ENCODE measurements around the gene KCNA3.
"Not testable (repeated sequence)": the region's sequence is repeated elsewhere in the genome, so short reads cannot be mapped to it uniquely, and the experiment has no call there.

Gene KCNA3

GRCh38 chr1:110672001-110672752 is 2.6 kb downstream of the KCNA3 start:
- peaks cover 0 to 4% (median 0%) of the 10 kb centered on the region in 5 donors for H3K9me3 ChIP-seq (ENCODE audit: control insufficient read depth in 5 of 5, low read length in 5 of 5)
- H3K27me3 ChIP-seq (ENCODE audit: control insufficient read depth in 5 of 5, insufficient read depth in 4 of 5, low read length in 5 of 5): peaks cover 21 to 34% (median 31%) of the 10 kb centered on the region in 5 donors
- peak overlapping the region in 2 of 5 donors; percentile 24 to 57 for H3K4me3 ChIP-seq (ENCODE audit: low read depth in 1 of 5, low read length in 5 of 5)
- H3K9ac ChIP-seq (ENCODE audit: low read length in 5 of 5): no peak overlapping the region
- no peaks in the 10 kb centered on the region for H3K36me3 ChIP-seq (ENCODE audit: control insufficient read depth in 5 of 5, insufficient read depth in 5 of 5, low read length in 5 of 5)
- peaks cover 0 to 28% (median 18%) of the 10 kb centered on the region in 5 donors for H3K4me1 ChIP-seq (ENCODE audit: control insufficient read depth in 5 of 5, insufficient read depth in 5 of 5, low read length in 5 of 5)
- no peak overlapping the region for H3K27ac ChIP-seq (ENCODE audit: low read depth, low read length)

GRCh38 chr1:110671361-110671760 is 3.4 kb downstream of the KCNA3 start:
- Histone ChIP-seq H3K27ac (ENCODE audit: low read depth, low read length) (no peak overlapping the region), H3K9ac (ENCODE audit: low read length in 5 of 5) (no peak overlapping the region), H3K36me3 (ENCODE audit: control insufficient read depth in 5 of 5, insufficient read depth in 5 of 5, low read length in 5 of 5) (no peaks in the 10 kb centered on the region), H3K9me3 (ENCODE audit: control insufficient read depth in 5 of 5, low read length in 5 of 5) (peaks cover 0 to 4% (median 0%) of the 10 kb centered on the region in 5 donors), H3K4me1 (ENCODE audit: control insufficient read depth in 5 of 5, insufficient read depth in 5 of 5, low read length in 5 of 5) (peaks cover 0 to 28% (median 18%) of the 10 kb centered on the region in 5 donors), H3K4me3 (ENCODE audit: low read depth in 1 of 5, low read length in 5 of 5) (no peak overlapping the region), H3K27me3 (ENCODE audit: control insufficient read depth in 5 of 5, insufficient read depth in 4 of 5, low read length in 5 of 5) (peaks cover 21 to 34% (median 31%) of the 10 kb centered on the region in 5 donors)

- peaks cover 0 to 7% (median 0%) of the 10 kb centered on the region in 5 donors for H3K4me1 ChIP-seq (ENCODE audit: control insufficient read depth in 5 of 5, insufficient read depth in 5 of 5, low read length in 5 of 5)
- H3K9me3 ChIP-seq (ENCODE audit: control insufficient read depth in 5 of 5, low read length in 5 of 5): peaks cover 0 to 3% (median 0%) of the 10 kb centered on the region in 5 donors
- H3K27ac ChIP-seq (ENCODE audit: low read depth, low read length): no peak overlapping the region
- peaks cover 14 to 21% (median 17%) of the 10 kb centered on the region in 5 donors for H3K27me3 ChIP-seq (ENCODE audit: control insufficient read depth in 5 of 5, insufficient read depth in 4 of 5, low read length in 5 of 5)
- H3K9ac ChIP-seq (ENCODE audit: low read length in 5 of 5): no peak overlapping the region
- H3K4me3 ChIP-seq (ENCODE audit: low read depth in 1 of 5, low read length in 5 of 5): no peak overlapping the region
- H3K36me3 ChIP-seq (ENCODE audit: control insufficient read depth in 5 of 5, insufficient read depth in 5 of 5, low read length in 5 of 5): no peaks in the 10 kb centered on the region
These were observed 6.2 kb downstream of the KCNA3 start for GRCh38 chr1:110668549-110668948.

GRCh38 chr1:110667776-110668175 is 7.0 kb downstream of the KCNA3 start:
- no peak overlapping the region for H3K27ac ChIP-seq (ENCODE audit: low read depth, low read length)

GRCh38 chr1:110663241-110663640 is 11.5 kb downstream of the KCNA3 start:
- Histone ChIP-seq H3K4me3 (ENCODE audit: low read depth in 1 of 5, low read length in 5 of 5) (no peak overlapping the region), H3K36me3 (ENCODE audit: control insufficient read depth in 5 of 5, insufficient read depth in 5 of 5, low read length in 5 of 5) (no peaks in the 10 kb centered on the region), H3K4me1 (ENCODE audit: control insufficient read depth in 5 of 5, insufficient read depth in 5 of 5, low read length in 5 of 5) (no peaks in the 10 kb centered on the region), H3K9me3 (ENCODE audit: control insufficient read depth in 5 of 5, low read length in 5 of 5) (no peaks in the 10 kb centered on the region), H3K27me3 (ENCODE audit: control insufficient read depth in 5 of 5, insufficient read depth in 4 of 5, low read length in 5 of 5) (no peaks in the 10 kb centered on the region), H3K9ac (ENCODE audit: low read length in 5 of 5) (no peak overlapping the region), H3K27ac (ENCODE audit: low read depth, low read length) (no peak overlapping the region)

More at GRCh38 chr1:110667776-110668175, 7.0 kb downstream of the KCNA3 start:
- Histone ChIP-seq H3K9me3 (ENCODE audit: control insufficient read depth in 5 of 5, low read length in 5 of 5) (no peaks in the 10 kb centered on the region), H3K36me3 (ENCODE audit: control insufficient read depth in 5 of 5, insufficient read depth in 5 of 5, low read length in 5 of 5) (no peaks in the 10 kb centered on the region), H3K27me3 (ENCODE audit: control insufficient read depth in 5 of 5, insufficient read depth in 4 of 5, low read length in 5 of 5) (peaks cover 6 to 13% (median 9%) of the 10 kb centered on the region in 5 donors), H3K9ac (ENCODE audit: low read length in 5 of 5) (no peak overlapping the region), H3K4me3 (ENCODE audit: low read depth in 1 of 5, low read length in 5 of 5) (no peak overlapping the region), H3K4me1 (ENCODE audit: control insufficient read depth in 5 of 5, insufficient read depth in 5 of 5, low read length in 5 of 5) (peaks cover 0 to 2% (median 0%) of the 10 kb centered on the region in 5 donors)

GRCh38 chr1:110659559-110659958 is 15.2 kb downstream of the KCNA3 start:
- H3K27ac ChIP-seq (ENCODE audit: low read depth, low read length); H3K27me3 ChIP-seq (ENCODE audit: control insufficient read depth in 5 of 5, insufficient read depth in 4 of 5, low read length in 5 of 5); H3K4me1 ChIP-seq (ENCODE audit: control insufficient read depth in 5 of 5, insufficient read depth in 5 of 5, low read length in 5 of 5); H3K36me3 ChIP-seq (ENCODE audit: control insufficient read depth in 5 of 5, insufficient read depth in 5 of 5, low read length in 5 of 5); H3K4me3 ChIP-seq (ENCODE audit: low read depth in 1 of 5, low read length in 5 of 5); H3K9me3 ChIP-seq (ENCODE audit: control insufficient read depth in 5 of 5, low read length in 5 of 5); H3K9ac ChIP-seq (ENCODE audit: low read length in 5 of 5): not testable (repeated sequence)

GRCh38 chr1:110657351-110657750 is 17.4 kb downstream of the KCNA3 start:
- no peak overlapping the region for H3K4me3 ChIP-seq (ENCODE audit: low read depth in 1 of 5, low read length in 5 of 5)
- H3K9ac ChIP-seq (ENCODE audit: low read length in 5 of 5): no peak overlapping the region
- no peak overlapping the region for H3K27ac ChIP-seq (ENCODE audit: low read depth, low read length)
- no peaks in the 10 kb centered on the region for H3K4me1 ChIP-seq (ENCODE audit: control insufficient read depth in 5 of 5, insufficient read depth in 5 of 5, low read length in 5 of 5)
- no peaks in the 10 kb centered on the region for H3K36me3 ChIP-seq (ENCODE audit: control insufficient read depth in 5 of 5, insufficient read depth in 5 of 5, low read length in 5 of 5)
- no peaks in the 10 kb centered on the region for H3K9me3 ChIP-seq (ENCODE audit: control insufficient read depth in 5 of 5, low read length in 5 of 5)
- no peaks in the 10 kb centered on the region for H3K27me3 ChIP-seq (ENCODE audit: control insufficient read depth in 5 of 5, insufficient read depth in 4 of 5, low read length in 5 of 5)

GRCh38 chr1:110650609-110651008 is 24.1 kb downstream of the KCNA3 start:
- no peak overlapping the region for H3K4me3 ChIP-seq (ENCODE audit: low read depth in 1 of 5, low read length in 5 of 5)
- no peaks in the 10 kb centered on the region for H3K27me3 ChIP-seq (ENCODE audit: control insufficient read depth in 5 of 5, insufficient read depth in 4 of 5, low read length in 5 of 5)
- H3K9me3 ChIP-seq (ENCODE audit: control insufficient read depth in 5 of 5, low read length in 5 of 5): no peaks in the 10 kb centered on the region
- no peak overlapping the region for H3K9ac ChIP-seq (ENCODE audit: low read length in 5 of 5)
- no peak overlapping the region for H3K27ac ChIP-seq (ENCODE audit: low read depth, low read length)
- no peaks in the 10 kb centered on the region for H3K36me3 ChIP-seq (ENCODE audit: control insufficient read depth in 5 of 5, insufficient read depth in 5 of 5, low read length in 5 of 5)
- H3K4me1 ChIP-seq (ENCODE audit: control insufficient read depth in 5 of 5, insufficient read depth in 5 of 5, low read length in 5 of 5): peaks cover 0 to 20% (median 17%) of the 10 kb centered on the region in 5 donors

- H3K9me3 ChIP-seq (ENCODE audit: control insufficient read depth in 5 of 5, low read length in 5 of 5): no peaks in the 10 kb centered on the region
- H3K9ac ChIP-seq (ENCODE audit: low read length in 5 of 5): no peak overlapping the region
- no peaks in the 10 kb centered on the region for H3K36me3 ChIP-seq (ENCODE audit: control insufficient read depth in 5 of 5, insufficient read depth in 5 of 5, low read length in 5 of 5)
- H3K4me3 ChIP-seq (ENCODE audit: low read depth in 1 of 5, low read length in 5 of 5): no peak overlapping the region
- H3K27me3 ChIP-seq (ENCODE audit: control insufficient read depth in 5 of 5, insufficient read depth in 4 of 5, low read length in 5 of 5): no peaks in the 10 kb centered on the region
- H3K27ac ChIP-seq (ENCODE audit: low read depth, low read length): no peak overlapping the region
- peaks cover 0 to 24% (median 20%) of the 10 kb centered on the region in 5 donors for H3K4me1 ChIP-seq (ENCODE audit: control insufficient read depth in 5 of 5, insufficient read depth in 5 of 5, low read length in 5 of 5)
These were observed 26.3 kb downstream of the KCNA3 start for GRCh38 chr1:110648417-110648816.

- Histone ChIP-seq H3K27me3 (ENCODE audit: control insufficient read depth in 5 of 5, insufficient read depth in 4 of 5, low read length in 5 of 5) (no peaks in the 10 kb centered on the region), H3K4me1 (ENCODE audit: control insufficient read depth in 5 of 5, insufficient read depth in 5 of 5, low read length in 5 of 5) (peaks cover 0 to 24% (median 20%) of the 10 kb centered on the region in 5 donors), H3K9ac (ENCODE audit: low read length in 5 of 5) (no peak overlapping the region), H3K4me3 (ENCODE audit: low read depth in 1 of 5, low read length in 5 of 5) (no peak overlapping the region), H3K9me3 (ENCODE audit: control insufficient read depth in 5 of 5, low read length in 5 of 5) (no peaks in the 10 kb centered on the region), H3K27ac (ENCODE audit: low read depth, low read length) (no peak overlapping the region), H3K36me3 (ENCODE audit: control insufficient read depth in 5 of 5, insufficient read depth in 5 of 5, low read length in 5 of 5) (no peaks in the 10 kb centered on the region)
These were observed 27.4 kb downstream of the KCNA3 start for GRCh38 chr1:110647254-110647891.
